Parathyroid adenoma (tissue), 2 donors: Measurements from ENCODE around the gene RALA.

Experiments
- H2AFZ ChIP-seq: fragments of 300-600 bp; sonication (generic); one replicate; pipeline ENCODE4 v1.7.0; 2017; ENCODE audit warnings: antibody characterized with exemption, mild to moderate bottlenecking
- H3K27ac ChIP-seq: fragments of 300-600 bp; sonication (generic); one replicate; pipeline ENCODE4 v1.7.0; 2017
- H3K27me3 ChIP-seq: fragments of 300-600 bp; sonication (generic); one replicate; pipeline ENCODE4 v1.7.0; 2017; ENCODE audit warnings: low read length; ENCODE audit not compliant: control insufficient read depth, insufficient read depth
- H3K36me3 ChIP-seq: fragments of 300-600 bp; sonication (generic); one replicate; pipeline ENCODE4 v1.7.0; 2017; ENCODE audit warnings: low read length; ENCODE audit not compliant: control insufficient read depth, insufficient read depth
- H3K4me1 ChIP-seq: fragments of 300-600 bp; sonication (generic); one replicate; pipeline ENCODE4 v1.7.0; 2017; ENCODE audit warnings: control low read depth
- H3K4me2 ChIP-seq: fragments of 300-600 bp; sonication (generic); one replicate; pipeline ENCODE4 v1.7.0; 2017; ENCODE audit warnings: low read length
- H3K4me3 ChIP-seq: fragments of 300-600 bp; sonication (generic); one replicate; pipeline ENCODE4 v1.7.0; 2017; ENCODE audit warnings: low read depth, low read length
- H3K79me2 ChIP-seq: fragments of 300-600 bp; sonication (generic); one replicate; pipeline ENCODE4 v1.7.0; 2017; ENCODE audit warnings: control low read depth
- H3K9ac ChIP-seq: fragments of 300-600 bp; sonication (generic); one replicate; pipeline ENCODE4 v1.7.0; 2017; ENCODE audit warnings: mild to moderate bottlenecking
- H3K9me3 ChIP-seq: fragments of 300-600 bp; sonication (generic); one replicate; pipeline ENCODE4 v1.7.0; 2017; ENCODE audit warnings: low read length; ENCODE audit not compliant: control insufficient read depth
- CTCF ChIP-seq: fragments of 300-600 bp; sonication (generic); IDR thresholded peaks from one replicate; pipeline ENCODE4 v1.7.0; 2017; ENCODE audit warnings: antibody characterized with exemption, mild to moderate bottlenecking
- donor health status: primary hyperparathyroidism.

The RALA gene

GRCh38 chr7:39647816-39648215, 24.4 kb downstream of the RALA start:
- H3K4me2 ChIP-seq = no peak overlapping the region
- H3K79me2 ChIP-seq = peaks cover 26% of the 10 kb centered on the region
- H3K4me1 ChIP-seq = no peaks in the 10 kb centered on the region
- H2AFZ ChIP-seq = no peak overlapping the region
- H3K27me3 ChIP-seq = no peaks in the 10 kb centered on the region
- H3K9ac ChIP-seq = no peak overlapping the region
- no peak overlapping the region for H3K27ac ChIP-seq
- no peaks in the 10 kb centered on the region for H3K36me3 ChIP-seq
- H3K4me3 ChIP-seq = no peak overlapping the region
- H3K9me3 ChIP-seq = no peaks in the 10 kb centered on the region
- TF ChIP-seq CTCF = no peak

GRCh38 chr7:39650676-39651075, 27.3 kb downstream of the RALA start:
- TF ChIP-seq CTCF = no peak
- H3K4me1 ChIP-seq = no peaks in the 10 kb centered on the region

GRCh38 chr7:39651265-39651664, 27.9 kb downstream of the RALA start:
- H3K27ac ChIP-seq = no peak overlapping the region

More at GRCh38 chr7:39650676-39651075, 27.3 kb downstream of the RALA start:
- no peak overlapping the region for H3K4me2 ChIP-seq
- H3K27ac ChIP-seq = no peak overlapping the region
- H3K4me3 ChIP-seq = no peak overlapping the region
- no peak overlapping the region for H2AFZ ChIP-seq
- H3K27me3 ChIP-seq = no peaks in the 10 kb centered on the region
- no peaks in the 10 kb centered on the region for H3K9me3 ChIP-seq
- no peak overlapping the region for H3K9ac ChIP-seq
- peaks cover 37% of the 10 kb centered on the region for H3K79me2 ChIP-seq
- H3K36me3 ChIP-seq = no peaks in the 10 kb centered on the region

GRCh38 chr7:39656415-39656814, 33.0 kb downstream of the RALA start:
- H3K27me3 ChIP-seq = no peaks in the 10 kb centered on the region
- H2AFZ ChIP-seq = no peak overlapping the region
- H3K9ac ChIP-seq = no peak overlapping the region
- H3K4me3 ChIP-seq = no peak overlapping the region
- H3K4me1 ChIP-seq = no peaks in the 10 kb centered on the region
- no peak overlapping the region for H3K4me2 ChIP-seq
- peaks cover 37% of the 10 kb centered on the region for H3K79me2 ChIP-seq
- H3K27ac ChIP-seq = no peak overlapping the region
- no peak for TF ChIP-seq CTCF
- H3K9me3 ChIP-seq = no peaks in the 10 kb centered on the region
- no peaks in the 10 kb centered on the region for H3K36me3 ChIP-seq

More at GRCh38 chr7:39651265-39651664, 27.9 kb downstream of the RALA start:
- Histone ChIP-seq H3K79me2 (peaks cover 38% of the 10 kb centered on the region), H3K4me2 (no peak overlapping the region), H3K9ac (no peak overlapping the region), H3K36me3 (no peaks in the 10 kb centered on the region), H3K27me3 (no peaks in the 10 kb centered on the region), H3K9me3 (no peaks in the 10 kb centered on the region), H3K4me1 (no peaks in the 10 kb centered on the region), H2AFZ (no peak overlapping the region), H3K4me3 (no peak overlapping the region)
- no peak for TF ChIP-seq CTCF

- Histone ChIP-seq H3K9ac (no peak overlapping the region), H3K27me3 (no peaks in the 10 kb centered on the region), H3K27ac (no peak overlapping the region), H3K36me3 (no peaks in the 10 kb centered on the region), H3K79me2 (peaks cover 40% of the 10 kb centered on the region), H3K4me1 (no peaks in the 10 kb centered on the region), H3K4me3 (no peak overlapping the region), H3K9me3 (no peaks in the 10 kb centered on the region), H3K4me2 (no peak overlapping the region), H2AFZ (no peak overlapping the region)
- TF ChIP-seq CTCF = no peak
Measured at GRCh38 chr7:39659356-39660013, 36.1 kb downstream of the RALA start.
